ENCODE measurements around the gene RASSF4. TPM values are rescaled to one million over a fixed set of nuclear protein-coding genes. Genes with fewer than 3 reads are reported as not detected.

Gene RASSF4
- total RNA-seq, 2 donors from 2014 or later, result 44.5 to 50.8 TPM

- no peak for TF ChIP-seq CTCF (IDR thresholded peaks at IDR 0.05)
- TF ChIP-seq POLR2A (IDR thresholded peaks at IDR 0.05), result no peak
- Histone ChIP-seq H3K4me1 (peaks cover 29% of the 10 kb centered on the region), H3K36me3 (replicated peaks in 1 of 2; ENCODE audit: insufficient read depth in 1 of 2, low read depth in 2 of 2) (no peaks in the 10 kb centered on the region), H3K9me3 (no peaks in the 10 kb centered on the region), H3K27me3 (no peaks in the 10 kb centered on the region), H3K4me3 (no peak overlapping the region), H3K27ac (no peak overlapping the region)
- intact Hi-C loops (cut with DNase I), result no loop called here
- WGBS, 2 donors, result 85 to 90% methylated on average over 4 of the region's 4 CpGs
- DNase-seq, result peak in 1 of 4 donors; percentile 4
- ATAC-seq, result no peak
Measured at GRCh38 chr10:44956226-44956625, 3.4 kb upstream of the RASSF4 start.

- Histone ChIP-seq H3K36me3 (replicated peaks in 1 of 2; ENCODE audit: insufficient read depth in 1 of 2, low read depth in 2 of 2) (no peaks in the 10 kb centered on the region), H3K27ac (peak overlapping the region in 2 of 4 donors; percentile 89 to 97), H3K9me3 (no peaks in the 10 kb centered on the region), H3K4me1 (peaks cover 32% of the 10 kb centered on the region), H3K27me3 (no peaks in the 10 kb centered on the region), H3K4me3 (no peak overlapping the region)
- WGBS, 2 donors, result 93 to 95% methylated on average over 4 of the region's 4 CpGs
- intact Hi-C loops (cut with DNase I), result no loop called here
- TF ChIP-seq CTCF (IDR thresholded peaks at IDR 0.05), result no peak
- ATAC-seq (no peak), DNase-seq (peak in 1 of 4 donors; percentile 7)
Measured at GRCh38 chr10:44956717-44957706, 2.6 kb upstream of the RASSF4 start.

- Histone ChIP-seq H3K27me3 (no peaks in the 10 kb centered on the region), H3K4me3 (peak overlapping the region in 1 of 2 donors; percentile 10), H3K4me1 (peaks cover 45% of the 10 kb centered on the region), H3K9me3 (no peaks in the 10 kb centered on the region), H3K27ac (peak overlapping the region; percentile 89 to 97 (median 92)), H3K36me3 (replicated peaks in 1 of 2; ENCODE audit: insufficient read depth in 1 of 2, low read depth in 2 of 2) (no peaks in the 10 kb centered on the region)
- DNase-seq (peak; percentile 59 to 79 (median 68)), ATAC-seq (peak; percentile 76)
- intact Hi-C loops (cut with DNase I), result no loop called here
- WGBS, 2 donors, result 10 to 18% methylated on average over 5 of the region's 5 CpGs
- TF ChIP-seq CTCF (IDR thresholded peaks at IDR 0.05) (no peak), POLR2A (IDR thresholded peaks at IDR 0.05) (peak in 2 of 3 donors; percentile 32 to 36)
Measured at GRCh38 chr10:44958196-44958897, 1.3 kb upstream of the RASSF4 start.

GRCh38 chr10:44958898-44959246 lies 730 bp upstream of the RASSF4 start:
- ATAC-seq (no peak), DNase-seq (no peak)
- Histone ChIP-seq H3K9me3 (no peaks in the 10 kb centered on the region), H3K36me3 (replicated peaks in 1 of 2; ENCODE audit: insufficient read depth in 1 of 2, low read depth in 2 of 2) (no peaks in the 10 kb centered on the region), H3K4me1 (peaks cover 50% of the 10 kb centered on the region), H3K4me3 (peak overlapping the region; percentile 10 to 35), H3K27ac (peak overlapping the region; percentile 89 to 97 (median 92)), H3K27me3 (no peaks in the 10 kb centered on the region)
- WGBS, 2 donors, result 2 to 4% methylated on average over 5 to 6 of the region's 6 CpGs
- intact Hi-C loops (cut with DNase I), result no loop called here
- TF ChIP-seq POLR2A (IDR thresholded peaks at IDR 0.05), result no peak
- TF ChIP-seq CTCF (IDR thresholded peaks at IDR 0.05), result no peak

All from body of pancreas (tissue), 4 donors.